ENCODE data around the gene TMED5. TPM values are rescaled to one million over a fixed set of nuclear protein-coding genes. Genes with fewer than 3 reads are reported as not detected.
"Not testable (repeated sequence)": the region's sequence is repeated elsewhere in the genome, so short reads cannot be mapped to it uniquely, and the experiment has no call there.

Gene TMED5
- total RNA-seq, 2 donors from 2014 or later: 55.2 to 62.5 TPM

DNA sequence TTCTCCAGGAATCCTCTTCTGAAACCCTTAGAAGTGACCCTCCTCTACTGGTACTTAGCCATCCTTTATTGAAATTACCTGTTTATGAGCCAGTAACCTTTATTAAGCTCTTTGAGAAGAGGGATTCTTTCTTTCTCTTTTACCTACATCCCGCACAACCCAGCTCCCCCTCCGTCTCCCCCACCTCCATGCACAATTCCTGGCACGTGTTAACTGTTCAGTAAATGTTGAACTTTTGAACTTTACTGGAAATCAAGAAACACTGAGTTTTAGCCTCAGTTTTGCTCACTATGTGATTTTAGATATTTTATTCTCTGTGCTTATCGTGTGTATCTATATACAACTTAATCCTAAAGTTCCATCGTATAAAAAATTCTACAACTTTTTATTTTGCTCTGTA lies 1.8 kb downstream of the TMED5 start:
- DNase-seq (no peak), ATAC-seq (no peak)
- intact Hi-C loops (cut with DNase I, micrococcal nuclease): no loop called here

DNA sequence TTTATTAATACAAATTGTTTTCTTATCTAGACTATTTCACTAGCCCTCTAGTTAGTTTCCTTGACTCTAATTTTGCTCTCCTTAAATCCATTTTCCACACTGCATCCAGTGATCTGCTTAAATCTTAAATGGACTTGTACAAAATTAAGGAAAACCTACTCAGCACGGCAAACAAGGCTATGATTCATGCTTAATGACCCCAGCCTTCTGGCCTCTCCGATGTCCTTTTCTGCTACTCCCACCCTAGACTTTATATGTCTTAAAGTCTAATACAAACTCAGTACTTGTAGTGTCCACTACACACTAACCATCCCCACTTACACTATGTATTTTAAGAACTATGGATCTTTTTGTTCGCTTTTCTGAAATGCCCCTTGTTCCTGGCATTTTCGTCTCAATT lies 2.2 kb downstream of the TMED5 start:
- ATAC-seq (no peak), DNase-seq (no peak)
- intact Hi-C loops (cut with DNase I, micrococcal nuclease): no loop called here

DNA sequence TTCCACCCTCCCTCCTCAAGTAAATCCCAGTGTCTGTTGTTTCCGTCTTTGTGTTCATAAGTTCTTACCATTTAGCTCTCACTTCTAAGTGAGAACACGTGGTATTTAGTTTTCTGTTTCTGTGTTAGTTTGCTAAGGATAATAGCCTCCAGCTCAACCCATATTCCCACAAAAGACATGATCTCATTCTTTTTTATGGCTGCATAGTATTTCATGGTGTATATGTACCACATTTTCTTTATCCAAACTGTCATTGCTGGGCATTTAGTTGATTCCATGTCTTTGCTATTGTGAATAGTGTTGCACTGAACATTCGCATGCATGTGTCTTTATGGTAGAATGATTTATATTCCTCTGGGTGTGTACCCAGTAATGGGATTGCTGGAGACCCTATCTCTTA lies 5.6 kb downstream of the TMED5 start:
- intact Hi-C loops (cut with DNase I, micrococcal nuclease); ATAC-seq; DNase-seq: not testable (repeated sequence)

DNA sequence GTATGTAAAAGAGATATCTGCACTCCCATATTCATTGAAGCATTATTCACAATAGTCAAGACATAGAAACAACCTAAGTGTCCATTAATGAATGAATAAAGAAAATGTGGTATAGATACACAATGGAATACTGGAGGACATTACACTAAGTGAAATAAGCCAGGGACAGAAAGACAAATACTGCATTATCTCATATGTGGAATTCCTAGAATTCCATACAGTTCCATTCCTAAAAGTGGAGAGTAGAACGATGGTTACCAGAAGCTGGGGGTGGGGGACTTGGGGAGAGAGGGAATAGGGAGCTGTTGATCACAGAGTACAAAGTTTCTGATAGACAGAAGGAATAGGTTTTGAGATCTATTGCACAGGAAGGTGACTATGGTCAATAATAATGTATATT lies 7.4 kb downstream of the TMED5 start:
- no peak for ATAC-seq
- intact Hi-C loops (cut with DNase I, micrococcal nuclease): no loop called here

DNA sequence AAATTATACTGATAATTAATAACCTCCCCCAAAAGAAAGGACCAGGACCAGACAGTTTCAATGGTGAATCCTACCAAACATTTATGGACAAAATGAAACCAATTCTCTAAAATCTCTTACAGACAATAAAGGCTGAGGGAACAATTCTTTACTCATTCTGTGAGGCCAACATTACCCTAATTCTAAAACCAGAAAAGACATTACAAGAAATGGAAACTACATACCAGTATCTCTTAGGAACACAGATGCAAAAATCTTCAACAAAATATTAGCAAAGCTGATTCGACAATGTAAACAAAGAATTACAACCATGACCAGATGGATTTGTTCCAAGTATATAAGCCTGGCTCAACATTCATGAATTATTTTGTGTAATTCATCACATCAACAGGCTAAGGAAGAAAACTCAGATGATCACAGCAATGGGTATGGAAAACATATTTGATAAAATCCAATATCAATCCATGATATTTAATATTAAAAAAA lies 8.6 kb downstream of the TMED5 start:
- no peak for ATAC-seq
- DNase-seq: no peak
- intact Hi-C loops (cut with DNase I, micrococcal nuclease): no loop called here

More for the DNA sequence above, 7.4 kb downstream of the TMED5 start:
- DNase-seq: no peak

DNA sequence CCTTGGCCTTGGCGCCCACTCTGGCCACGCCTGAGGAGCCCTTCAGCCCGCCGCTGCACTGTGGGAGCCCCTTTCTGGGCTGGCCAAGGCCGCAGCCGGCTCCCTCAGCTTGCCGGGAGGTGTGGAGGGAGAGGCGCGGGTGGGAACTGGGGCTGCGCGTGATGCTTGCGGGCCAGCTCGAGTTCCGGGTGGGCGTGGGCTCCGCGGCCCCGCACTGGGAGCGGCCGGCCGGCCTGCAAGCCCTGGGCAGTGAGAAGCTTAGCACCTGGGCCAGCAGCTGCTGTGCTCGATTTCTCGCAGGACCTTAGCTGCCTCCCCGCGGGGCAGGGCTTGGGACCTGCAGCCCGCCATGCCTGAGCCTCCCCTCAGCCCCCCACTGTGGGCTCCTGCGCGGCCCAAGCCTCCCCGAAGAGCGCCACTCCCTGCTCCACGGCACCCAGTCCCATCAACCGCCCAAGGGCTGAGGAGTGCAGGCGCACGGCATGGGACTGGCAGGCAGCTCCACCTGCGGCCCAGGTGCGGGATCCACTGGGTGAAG lies 10.0 kb downstream of the TMED5 start:
- DNase-seq; intact Hi-C loops (cut with DNase I, micrococcal nuclease); ATAC-seq: not testable (repeated sequence)

DNA sequence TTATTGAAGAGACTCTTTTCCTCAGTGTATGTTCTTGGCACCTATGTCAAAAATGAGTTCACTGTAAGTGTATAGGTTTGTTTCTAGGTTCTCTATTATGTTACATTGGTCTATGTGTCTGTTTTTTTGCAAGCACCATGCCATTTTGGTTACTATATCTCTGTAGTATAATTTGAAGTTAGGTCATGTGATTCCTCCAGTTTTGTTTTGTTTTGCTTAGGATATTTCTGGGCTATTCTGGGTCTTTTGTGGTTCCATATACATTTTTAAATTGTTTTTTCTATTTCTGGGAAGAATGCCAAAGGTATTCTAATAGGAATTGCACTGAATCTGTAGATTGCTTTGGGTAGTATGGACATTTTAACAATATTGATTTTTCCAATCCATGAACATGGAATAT lies 13.2 kb downstream of the TMED5 start:
- DNase-seq (no peak), ATAC-seq (no peak)
- intact Hi-C loops (cut with DNase I, micrococcal nuclease): no loop called here

DNA sequence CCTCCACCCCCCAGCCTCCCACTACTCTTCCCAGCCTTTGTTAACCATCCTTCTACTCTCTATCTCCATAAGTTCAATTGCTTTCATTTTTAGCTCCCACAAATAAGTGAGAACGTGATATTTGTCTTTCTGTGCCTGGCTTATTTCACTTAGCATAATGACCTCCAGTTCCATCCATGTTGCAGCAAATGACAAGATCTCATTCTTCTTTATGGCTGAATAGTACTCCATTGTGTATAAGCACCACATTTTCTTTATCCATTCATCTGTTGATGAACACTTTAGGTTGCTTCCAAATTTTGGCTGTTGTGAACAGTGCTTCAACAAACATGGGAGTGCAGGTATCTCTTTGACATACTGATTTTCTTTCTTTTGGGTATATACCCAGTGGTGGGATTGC lies 14.3 kb downstream of the TMED5 start:
- intact Hi-C loops (cut with DNase I, micrococcal nuclease); ATAC-seq; DNase-seq: not testable (repeated sequence)

DNA sequence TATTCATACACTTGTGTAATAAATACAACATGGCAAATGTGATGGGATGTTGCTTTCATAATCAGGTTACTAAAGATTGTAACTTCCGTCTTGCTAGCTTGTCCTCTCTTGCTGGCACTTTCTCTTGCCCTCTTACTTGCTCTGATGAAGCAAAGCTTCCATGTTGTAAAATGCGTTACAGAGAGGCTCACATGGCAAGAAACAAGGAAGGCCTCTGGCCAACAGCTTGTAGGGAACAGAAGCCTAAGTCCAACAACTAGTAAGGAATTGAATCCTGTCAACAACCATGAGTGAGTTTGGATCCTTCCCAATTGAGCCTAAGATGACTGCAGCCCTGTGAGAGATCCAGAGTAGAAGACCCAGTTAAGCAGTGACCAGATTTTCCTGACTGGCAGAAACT lies 15.4 kb downstream of the TMED5 start:
- intact Hi-C loops (cut with DNase I, micrococcal nuclease): no loop called here
- DNase-seq (no peak), ATAC-seq (no peak)

DNA sequence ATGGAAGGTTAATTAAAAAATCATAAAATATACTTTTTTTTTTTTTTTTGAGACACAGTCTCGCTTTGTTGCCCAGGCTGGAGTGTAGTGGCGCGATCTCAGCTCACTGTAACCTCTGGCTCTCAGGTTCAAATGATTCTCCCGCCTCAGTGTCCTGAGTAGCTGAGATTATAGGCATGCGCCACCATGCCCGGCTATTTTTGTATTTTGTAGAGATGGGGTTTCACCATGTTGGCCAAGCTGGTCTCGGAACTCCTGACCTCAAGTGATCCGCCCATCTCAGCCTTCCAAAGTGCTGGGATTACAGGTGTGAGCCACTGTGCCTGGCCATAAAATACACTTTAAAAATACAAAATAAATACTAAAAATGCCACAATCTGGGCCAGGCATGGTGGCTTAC lies 16.9 kb downstream of the TMED5 start:
- DNase-seq; ATAC-seq; intact Hi-C loops (cut with DNase I, micrococcal nuclease): not testable (repeated sequence)

DNA sequence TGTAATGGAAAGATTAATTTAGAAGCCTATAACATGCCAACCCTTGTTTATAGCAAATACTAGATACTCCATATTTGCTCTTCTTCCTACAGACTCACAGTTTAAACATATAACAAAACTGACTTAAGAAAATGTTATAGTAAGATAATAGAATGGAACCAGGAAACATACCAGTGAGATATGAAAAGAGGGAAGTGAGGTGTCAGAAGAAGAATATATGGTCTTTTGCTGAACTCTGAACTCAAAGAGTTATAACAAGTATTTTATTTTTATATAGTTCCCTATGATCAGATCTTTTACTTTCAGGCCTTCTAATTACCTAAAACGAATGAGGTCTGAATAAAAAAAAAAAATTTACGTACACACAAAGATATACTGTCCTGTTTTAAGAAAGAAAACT lies 20.9 kb downstream of the TMED5 start:
- ATAC-seq (peak; percentile 95), DNase-seq (no peak)
- intact Hi-C loops (cut with DNase I, micrococcal nuclease): no loop called here

DNA sequence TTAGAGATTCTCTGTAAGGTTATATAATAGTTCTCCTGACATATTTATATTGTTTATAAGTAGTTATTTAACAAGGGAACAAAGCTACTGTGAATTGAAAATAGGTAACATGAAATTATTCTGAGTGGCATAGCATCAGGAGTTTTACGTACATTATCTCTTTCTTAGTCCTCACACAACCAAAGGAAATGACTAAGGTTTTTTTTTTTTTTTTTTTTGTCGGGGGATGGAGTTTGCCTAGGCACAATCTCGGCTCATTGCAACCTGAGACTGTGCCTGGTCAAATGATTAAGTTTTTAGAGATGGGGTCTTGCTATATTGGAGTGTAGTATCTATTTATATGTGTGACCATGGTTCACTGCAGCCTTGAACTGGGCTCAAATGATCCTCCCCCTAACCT lies 24.9 kb downstream of the TMED5 start:
- intact Hi-C loops (cut with DNase I, micrococcal nuclease): no loop called here
- ATAC-seq (no peak), DNase-seq (no peak)

DNA sequence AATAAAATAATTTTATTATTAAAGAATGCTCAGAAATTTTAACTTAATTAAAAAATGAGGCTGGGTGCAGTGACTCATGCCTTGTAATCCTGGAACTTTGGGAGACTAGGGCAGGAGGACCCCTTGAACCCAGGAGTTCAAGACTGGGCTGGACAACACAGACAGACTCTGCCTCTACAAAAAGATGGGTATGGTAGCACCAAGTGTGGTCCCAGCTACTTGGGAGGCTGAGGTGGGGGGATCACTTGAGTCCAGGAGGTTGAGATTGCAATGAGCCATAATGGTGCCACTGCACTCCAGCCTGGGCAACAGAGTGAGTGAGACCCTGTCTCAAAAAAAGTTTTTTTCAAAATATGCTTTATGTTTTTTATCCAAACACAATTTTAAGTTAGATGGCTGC lies 25.3 kb downstream of the TMED5 start:
- intact Hi-C loops (cut with DNase I, micrococcal nuclease): no loop called here
- DNase-seq (no peak), ATAC-seq (no peak)

DNA sequence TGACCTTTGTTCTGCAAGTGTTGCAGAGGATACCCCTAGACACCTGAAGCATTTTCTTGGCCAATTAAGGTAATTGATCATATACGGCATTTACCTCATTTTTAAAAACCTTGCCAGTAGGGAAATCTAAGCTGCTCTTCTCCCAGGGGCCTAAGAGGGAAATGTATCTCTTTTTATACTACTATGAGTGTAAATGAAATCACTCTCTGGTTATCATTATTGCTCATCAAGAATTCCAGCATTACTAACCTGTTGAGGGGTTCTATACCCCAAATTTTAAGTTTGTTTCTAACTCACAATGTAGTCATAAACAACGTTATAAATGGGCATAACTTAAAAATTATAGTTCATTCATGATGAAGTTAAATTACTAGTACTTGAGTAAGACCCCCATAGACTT lies 27.4 kb downstream of the TMED5 start:
- ATAC-seq (no peak), DNase-seq (no peak)
- intact Hi-C loops (cut with DNase I, micrococcal nuclease): no loop called here

DNA sequence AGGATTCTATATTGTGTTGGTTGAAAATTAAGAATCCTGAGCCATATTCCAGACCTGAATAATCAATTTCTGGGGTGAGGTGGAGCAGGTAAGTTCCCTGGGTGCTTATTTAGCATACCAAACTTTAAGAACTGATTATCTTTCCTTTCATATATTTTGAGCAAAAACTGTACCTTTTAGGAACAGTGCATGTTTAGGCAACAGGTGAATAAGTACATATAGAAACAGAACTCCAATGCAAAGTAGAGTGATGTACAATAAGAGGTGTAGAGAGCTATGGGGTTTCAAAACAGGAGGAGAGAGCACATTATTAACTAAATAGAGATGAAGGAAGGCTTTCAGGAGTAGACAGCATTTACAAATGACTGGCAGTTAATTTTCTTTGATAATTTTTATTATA lies 28.7 kb downstream of the TMED5 start:
- DNase-seq (no peak), ATAC-seq (no peak)
- intact Hi-C loops (cut with DNase I, micrococcal nuclease): no loop called here

DNA sequence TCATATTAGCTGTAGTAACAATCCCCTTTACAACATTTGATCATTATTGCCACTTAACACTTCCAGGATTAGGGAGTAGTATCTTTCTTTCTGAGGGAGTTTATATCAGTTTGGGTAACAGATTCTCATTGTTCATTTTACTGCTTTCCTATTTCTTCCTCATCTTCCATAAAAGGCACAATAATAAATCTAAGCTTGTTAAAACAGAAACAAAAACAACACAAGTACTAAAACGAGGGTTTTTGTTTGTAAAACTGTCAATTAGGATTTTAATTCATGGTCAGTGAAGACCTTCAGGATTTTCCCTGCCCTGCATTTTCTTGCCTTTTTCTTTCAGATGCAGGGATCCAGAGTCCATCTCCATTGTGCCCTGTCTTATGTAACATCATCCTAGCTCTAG lies 29.5 kb downstream of the TMED5 start:
- DNase-seq: no peak
- intact Hi-C loops (cut with DNase I, micrococcal nuclease): no loop called here
- ATAC-seq: no peak

DNA sequence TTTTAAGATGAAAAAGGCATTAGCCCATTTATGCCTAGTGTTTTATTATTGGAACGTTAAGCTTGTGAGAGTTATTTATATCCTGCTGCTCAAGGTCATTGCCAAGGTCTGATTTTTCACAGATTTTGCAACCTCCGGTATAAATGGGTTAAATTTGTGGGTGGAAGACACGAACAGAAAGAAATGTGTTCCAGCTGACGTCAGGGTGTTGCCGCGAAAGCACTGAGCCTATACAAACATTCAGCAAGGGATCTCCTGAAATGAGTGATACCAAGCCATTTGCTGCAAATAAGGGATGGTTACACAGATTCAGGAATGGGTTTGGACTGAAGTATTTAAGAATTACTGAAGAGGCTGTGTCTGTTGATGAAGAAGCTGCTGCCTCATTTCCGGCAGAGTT lies 32.2 kb downstream of the TMED5 start:
- no peak for DNase-seq
- ATAC-seq: no peak
- intact Hi-C loops (cut with DNase I, micrococcal nuclease): no loop called here

DNA sequence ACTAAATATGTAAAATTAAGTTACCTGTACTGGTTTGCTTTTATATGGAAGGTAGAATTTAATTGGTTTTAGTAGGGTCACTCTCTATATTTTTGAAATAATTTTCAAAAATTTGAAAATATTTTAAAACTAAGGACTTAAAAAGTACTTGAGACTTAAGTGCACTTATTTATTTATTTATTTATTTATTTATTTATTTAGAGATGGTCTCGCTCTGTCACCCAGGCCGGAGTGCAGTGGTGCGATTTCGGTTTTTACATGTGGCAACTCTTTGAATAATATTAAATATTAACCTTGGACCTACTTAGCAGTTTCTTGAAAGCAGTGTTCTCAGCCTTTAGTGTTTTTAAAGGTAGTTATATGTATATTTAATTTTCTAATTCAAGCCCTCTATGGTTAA lies 36.4 kb downstream of the TMED5 start:
- DNase-seq (no peak), ATAC-seq (no peak)
- intact Hi-C loops (cut with DNase I, micrococcal nuclease): no loop called here

DNA sequence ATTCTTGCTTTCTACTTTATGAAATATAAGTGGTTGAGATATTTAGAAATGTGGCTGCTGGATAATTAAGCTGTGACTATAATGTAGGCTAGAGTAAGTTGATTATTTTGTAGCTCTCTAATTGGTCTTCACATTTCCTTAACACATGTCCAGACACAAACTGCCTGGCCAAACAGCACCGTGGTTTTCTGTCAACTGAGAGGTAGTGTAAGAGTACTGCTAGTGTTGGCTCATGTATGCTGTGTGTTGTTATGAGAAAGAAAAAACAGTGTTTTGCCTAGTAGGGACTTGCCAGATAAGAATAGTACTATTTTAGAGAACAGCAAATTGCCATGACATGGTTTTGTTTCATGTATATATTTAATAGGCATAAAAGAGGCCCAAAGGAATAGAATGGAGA lies 37.1 kb downstream of the TMED5 start:
- no peak for DNase-seq
- intact Hi-C loops (cut with DNase I, micrococcal nuclease): no loop called here
- ATAC-seq: no peak

DNA sequence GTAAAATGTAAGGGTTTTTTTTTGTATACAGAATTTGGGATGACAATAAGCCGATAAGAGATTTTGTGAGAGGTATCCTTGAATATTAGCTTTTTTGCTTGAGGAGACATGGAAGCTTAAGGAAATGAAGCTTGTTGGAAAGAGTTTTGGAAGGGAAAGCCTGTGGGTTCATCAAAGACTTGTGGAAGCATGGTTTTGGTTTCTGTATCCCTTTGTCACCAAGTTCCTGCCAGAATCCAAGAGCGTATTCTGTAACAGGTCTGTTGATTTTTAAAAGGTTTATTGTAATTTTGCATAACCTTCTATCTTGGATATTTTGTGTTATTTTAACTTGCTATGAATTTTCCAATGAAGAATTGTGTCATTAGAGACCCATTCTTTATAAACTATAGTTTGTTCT lies 38.1 kb downstream of the TMED5 start:
- intact Hi-C loops (cut with DNase I, micrococcal nuclease): no loop called here
- no peak for ATAC-seq

DNA sequence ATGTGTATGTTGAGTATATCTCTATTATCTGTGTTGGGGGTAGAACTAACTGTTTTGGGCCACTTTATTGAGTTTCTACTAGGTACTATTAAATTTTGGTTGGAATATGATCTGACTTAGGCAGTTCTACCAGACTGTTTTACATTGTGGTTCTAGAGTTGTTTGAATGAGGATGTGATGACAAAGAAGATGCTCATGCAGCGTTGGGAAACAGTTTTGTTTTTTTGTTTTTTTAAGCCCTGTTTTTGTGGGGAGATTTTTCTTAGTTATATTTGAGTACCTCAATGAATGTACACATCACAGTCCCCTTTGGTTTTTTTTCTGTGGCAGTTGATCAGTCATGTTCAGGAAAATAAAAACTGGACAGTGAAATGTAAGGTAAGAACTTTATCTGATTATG lies 40.1 kb downstream of the TMED5 start:
- ATAC-seq: no peak
- intact Hi-C loops (cut with DNase I, micrococcal nuclease): no loop called here

More for the DNA sequence above, 38.1 kb downstream of the TMED5 start:
- no peak for DNase-seq

More for the DNA sequence above, 40.1 kb downstream of the TMED5 start:
- no peak for DNase-seq
